HG03159 (cell line): ENCODE data around the gene EFNA3.
A peak's percentile ranks its signal among the peaks of the same experiment; 100 is the strongest.

Experiments used
- ATAC-seq: cut with Tn5 transposase; IDR thresholded peaks from one replicate; pipeline ENCODE4 v1.9.1; 2021; ENCODE audit warnings: mild to moderate bottlenecking, moderate library complexity; ENCODE audit not compliant: unreplicated experiment

EFNA3 gene

DNA sequence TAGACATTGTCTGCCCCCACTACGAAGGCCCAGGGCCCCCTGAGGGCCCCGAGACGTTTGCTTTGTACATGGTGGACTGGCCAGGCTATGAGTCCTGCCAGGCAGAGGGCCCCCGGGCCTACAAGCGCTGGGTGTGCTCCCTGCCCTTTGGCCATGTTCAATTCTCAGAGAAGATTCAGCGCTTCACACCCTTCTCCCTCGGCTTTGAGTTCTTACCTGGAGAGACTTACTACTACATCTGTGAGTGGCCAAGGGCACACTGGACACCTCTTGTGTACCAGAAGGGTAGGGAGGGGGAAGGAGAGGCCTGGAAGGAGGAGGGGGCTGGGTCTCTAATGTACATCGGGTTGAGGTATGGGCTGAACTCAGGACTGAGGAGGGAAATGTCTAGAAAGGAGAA, 11.9 kb upstream of the EFNA3 start:
- ATAC-seq, result no peak

DNA sequence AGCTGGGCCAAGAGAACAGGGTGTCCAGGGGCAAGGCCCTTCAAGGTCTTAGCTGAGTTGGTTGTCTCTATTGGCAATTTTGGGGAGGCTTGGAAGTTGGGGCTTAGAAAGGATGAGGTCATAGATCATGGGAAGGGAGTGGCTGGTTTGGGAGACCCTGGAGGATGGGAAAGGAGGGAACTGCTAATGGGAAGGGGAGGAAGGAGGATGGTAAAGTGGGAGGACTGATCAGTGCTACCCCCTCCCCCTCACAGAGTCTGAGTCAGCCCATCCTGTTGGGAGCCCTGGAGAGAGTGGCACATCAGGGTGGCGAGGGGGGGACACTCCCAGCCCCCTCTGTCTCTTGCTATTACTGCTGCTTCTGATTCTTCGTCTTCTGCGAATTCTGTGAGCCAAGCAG, 10.0 kb upstream of the EFNA3 start:
- no peak for ATAC-seq

- ATAC-seq, result no peak
Observed at GRCh38 chr1:155069551-155070157, 9.0 kb upstream of the EFNA3 start.

- ATAC-seq, result no peak
Observed at GRCh38 chr1:155070158-155070621, 8.4 kb upstream of the EFNA3 start.

DNA sequence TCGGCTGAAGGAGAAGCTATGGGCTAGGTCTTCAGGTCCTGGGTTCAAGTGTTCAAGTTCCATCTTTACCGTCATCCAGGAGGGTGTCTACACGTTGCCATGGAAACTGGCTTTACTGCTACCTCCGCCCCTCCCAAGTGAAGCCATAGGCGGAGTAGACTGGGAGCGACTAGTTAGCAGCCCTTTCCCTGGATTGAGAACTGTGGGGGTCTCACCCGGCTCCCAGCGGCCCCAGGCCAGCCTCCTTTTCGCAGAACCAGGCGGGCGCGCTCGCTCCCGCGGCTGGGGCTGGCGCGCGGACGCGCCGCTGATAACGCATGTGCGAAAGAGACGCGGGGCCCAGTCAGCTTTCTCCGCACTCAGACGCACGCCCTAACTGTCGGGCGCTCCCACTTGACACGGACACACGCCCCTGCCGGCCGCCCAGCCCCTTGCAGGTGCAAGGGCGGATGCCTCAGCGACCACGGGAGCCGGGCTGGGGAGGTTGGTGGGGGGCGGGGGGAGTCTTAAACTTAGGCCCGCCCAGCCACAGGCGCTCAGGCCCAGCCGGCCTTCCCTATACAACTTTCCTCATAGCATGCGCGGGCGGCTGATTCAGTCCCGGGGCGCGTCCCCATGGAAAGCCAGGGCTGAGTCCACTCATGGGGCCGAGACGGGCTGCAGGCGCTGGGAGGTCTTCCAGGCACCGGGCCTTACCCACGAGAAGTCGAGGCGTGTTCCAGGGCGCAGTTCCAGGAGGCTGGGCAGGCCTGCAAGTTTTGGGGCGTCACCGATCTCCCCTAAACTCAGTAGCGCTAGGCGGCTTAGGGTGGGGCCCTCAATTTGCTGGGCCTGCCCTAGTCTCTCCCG, 7.7 kb upstream of the EFNA3 start:
- peak; percentile 74 for ATAC-seq

- ATAC-seq, result no peak
Observed at GRCh38 chr1:155071701-155072100, 6.9 kb upstream of the EFNA3 start.

GRCh38 chr1:155072531-155073289, 5.9 kb upstream of the EFNA3 start:
- ATAC-seq, result no peak

GRCh38 chr1:155073377-155074242, 5.0 kb upstream of the EFNA3 start:
- no peak for ATAC-seq

- ATAC-seq, result no peak
Observed at GRCh38 chr1:155075535-155075934, 3.1 kb upstream of the EFNA3 start.

- ATAC-seq, result no peak
Observed at GRCh38 chr1:155076371-155076770, 2.3 kb upstream of the EFNA3 start.

DNA sequence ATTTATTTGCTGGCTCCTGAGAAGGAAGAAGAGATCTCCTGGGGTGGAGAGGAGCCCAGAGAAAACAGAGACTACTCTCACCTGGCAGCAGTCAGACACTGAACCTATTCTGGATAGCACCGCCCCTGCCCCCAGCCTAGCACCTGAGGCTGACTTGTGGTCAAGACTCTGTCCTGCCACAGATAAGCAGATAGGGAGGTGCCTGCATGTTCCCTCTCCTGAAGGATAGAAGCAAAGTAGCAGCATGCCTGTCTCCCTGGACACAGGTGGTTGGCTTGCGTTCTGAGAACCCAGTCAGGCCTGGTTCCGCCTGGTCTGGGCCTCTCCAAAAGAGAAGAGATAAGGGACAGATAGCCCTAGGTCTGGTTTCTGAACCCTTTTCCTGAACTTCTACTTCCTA, 1.3 kb upstream of the EFNA3 start:
- ATAC-seq, result no peak

GRCh38 chr1:155077758-155078445, 735 bp upstream of the EFNA3 start:
- ATAC-seq, result no peak

- ATAC-seq, result no peak
Observed at GRCh38 chr1:155079210-155079486, 511 bp downstream of the EFNA3 start.

DNA sequence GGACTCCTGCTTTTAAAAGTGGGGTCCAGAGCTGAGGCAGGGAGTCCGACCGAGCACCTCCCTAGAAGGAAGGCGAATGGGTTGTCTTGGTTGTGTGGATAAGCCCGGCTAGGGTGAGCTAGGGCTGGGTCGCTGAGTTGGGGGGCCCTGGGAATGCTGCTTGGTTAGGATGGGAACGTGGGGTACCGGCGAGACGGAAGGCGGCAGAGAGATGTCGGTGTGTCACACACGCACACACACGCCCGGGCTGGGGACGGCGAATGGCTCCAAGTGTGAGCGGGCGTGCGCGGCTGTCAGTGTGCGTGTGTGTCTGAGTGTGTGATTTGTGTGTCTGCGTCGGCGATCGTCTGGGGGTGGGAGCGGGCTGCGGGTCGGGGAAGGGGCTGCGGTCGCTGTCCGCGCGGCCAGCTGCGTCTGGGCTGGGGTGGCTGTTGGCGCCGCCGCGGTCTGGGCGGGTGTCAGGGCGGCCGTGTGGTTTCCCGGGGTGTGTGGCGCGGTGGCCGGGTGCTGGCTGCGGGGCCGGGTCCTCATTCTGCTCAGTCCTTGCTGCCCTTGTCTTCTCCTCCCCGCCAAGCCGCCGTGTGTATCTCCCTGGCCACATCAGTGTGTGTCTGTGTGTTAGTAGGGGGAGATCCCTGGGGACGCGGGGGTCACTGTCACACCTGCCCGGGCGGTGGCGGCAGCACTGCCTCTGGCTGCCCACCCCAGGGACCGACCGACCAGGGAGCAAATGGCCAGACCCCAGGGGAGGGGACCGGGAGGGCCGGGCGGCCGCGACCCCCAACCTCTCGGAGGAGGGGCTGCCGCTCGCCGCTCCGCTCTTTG, 1.1 kb downstream of the EFNA3 start:
- no peak for ATAC-seq

DNA sequence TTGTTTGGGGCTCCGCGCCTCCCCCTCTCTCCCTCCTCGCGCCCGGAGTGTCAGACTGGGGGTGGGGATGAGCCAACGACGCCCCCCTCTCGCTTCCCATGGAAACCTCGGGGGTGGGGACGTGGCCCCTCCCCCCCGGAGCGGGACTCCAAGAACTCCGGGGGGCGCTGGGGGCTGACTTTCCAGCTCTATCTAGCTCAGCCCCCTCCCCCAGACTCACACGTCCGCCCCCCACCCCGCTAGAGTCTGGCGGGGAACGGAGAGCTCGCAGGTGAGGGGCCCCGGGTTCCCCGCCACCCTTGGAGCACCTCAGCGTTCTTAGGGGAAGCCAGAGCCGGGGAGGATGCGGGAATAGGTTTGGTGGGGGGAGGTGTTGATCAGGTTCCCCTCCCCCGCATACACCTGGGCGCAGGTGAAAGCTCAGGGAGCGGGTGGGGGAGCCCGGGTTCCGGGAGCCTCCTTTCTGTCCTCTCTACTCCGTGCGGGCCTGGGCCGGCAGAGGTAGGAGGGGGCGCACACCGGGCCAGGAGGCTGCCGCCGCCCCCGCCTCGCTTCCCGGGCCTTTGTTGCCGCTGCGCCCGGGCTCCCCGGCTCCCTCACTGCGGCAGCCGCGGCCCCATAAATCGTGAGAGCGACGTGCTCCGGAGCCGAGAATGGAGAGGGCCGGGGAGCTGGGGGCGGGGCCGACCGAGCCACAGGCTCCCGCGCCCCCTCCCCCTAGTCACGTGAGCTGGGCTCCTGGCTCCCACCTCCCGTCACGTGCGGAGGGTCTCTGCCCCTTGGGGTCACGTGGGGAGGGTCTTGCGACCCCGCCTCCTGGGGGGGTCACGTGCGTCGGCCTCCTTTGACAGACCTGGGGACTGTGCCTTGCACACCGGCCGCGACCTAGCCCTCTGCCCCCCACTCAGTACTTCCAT, 1.9 kb downstream of the EFNA3 start:
- ATAC-seq, result no peak

GRCh38 chr1:155081472-155082300, 3.0 kb downstream of the EFNA3 start:
- ATAC-seq, result no peak

DNA sequence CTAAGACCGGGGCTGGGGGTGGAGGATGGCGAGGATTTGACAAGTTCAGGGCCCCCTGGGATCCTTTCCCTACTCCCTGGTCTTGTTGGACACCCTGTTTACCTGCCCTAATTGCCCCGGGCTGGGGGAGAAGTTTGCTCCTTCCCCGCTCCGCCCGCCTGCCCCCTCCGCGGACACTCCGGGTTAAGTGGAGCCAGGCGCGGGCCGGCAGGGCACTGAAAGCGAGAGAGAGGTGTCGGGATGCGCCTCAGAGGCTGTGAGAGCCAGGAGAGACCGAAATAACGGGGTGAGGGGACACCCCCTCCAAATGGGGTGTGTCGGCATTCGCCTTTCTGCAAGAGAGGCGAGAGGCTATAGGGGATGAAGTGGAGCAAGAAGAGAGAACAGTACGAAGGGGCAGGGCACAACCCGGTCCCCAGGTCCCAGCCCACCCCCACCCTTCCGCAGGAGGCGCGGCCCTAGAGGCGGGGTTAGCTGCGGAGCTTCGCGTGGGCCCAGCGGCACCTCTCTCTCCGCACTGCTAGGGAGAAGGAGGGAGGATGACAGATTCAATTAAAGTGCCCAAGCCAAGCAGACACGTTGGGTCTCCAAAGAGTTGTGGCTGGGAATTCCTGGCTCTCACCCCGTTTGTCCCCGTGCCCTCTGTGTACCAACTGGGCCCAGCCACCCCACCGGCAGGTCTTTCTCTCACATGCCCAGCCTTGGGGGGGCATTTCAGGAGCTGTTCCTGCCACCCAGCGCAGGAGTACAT, 3.8 kb downstream of the EFNA3 start:
- ATAC-seq, result no peak
